Measurements from ENCODE around the gene MYO1B. TPM values are rescaled to one million over a fixed set of nuclear protein-coding genes. Genes with fewer than 3 reads are reported as not detected.

The MYO1B gene
- total and polyA plus RNA-seq, 10 of the 15 experiments (the other 5 are each of a cell fraction or from before 2014, with no cell fraction given), result 0.10 to 4.2 (median 1.6) TPM

DNA sequence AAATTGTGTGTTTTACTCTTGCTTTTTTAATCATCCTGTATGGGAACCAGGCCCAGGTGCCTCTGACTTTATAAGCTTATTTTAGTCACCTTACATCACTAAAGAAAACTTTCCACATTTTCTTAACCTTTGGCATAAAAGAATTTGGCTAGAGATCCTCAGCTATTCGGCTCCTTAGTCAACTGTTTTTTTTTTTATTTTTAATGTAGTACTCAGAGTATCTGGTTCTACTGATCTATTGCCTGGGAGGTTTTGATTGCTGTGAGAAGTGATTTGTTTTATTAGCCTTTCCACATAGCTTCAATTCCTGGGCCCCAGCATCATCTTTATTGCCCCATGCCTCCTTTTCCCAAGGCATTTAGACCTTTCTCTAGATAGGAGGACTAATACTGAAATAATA, 121.0 kb downstream of the MYO1B start:
- H4K20me1 ChIP-seq (ENCODE audit: control insufficient read depth, insufficient read depth), result no peaks in the 10 kb centered on the region
- no peaks in the 10 kb centered on the region for H3K79me2 ChIP-seq (ENCODE audit: control insufficient read depth, insufficient read depth, low read length)
- no peaks in the 10 kb centered on the region for H3K9me3 ChIP-seq (replicated peaks; ENCODE audit: control insufficient read depth, insufficient read depth, low read length)
- in situ Hi-C loops (cut with MboI) (no loop called here), intact Hi-C loops (cut with micrococcal nuclease; ENCODE audit: unreplicated experiment) (loop anchor here (5.0 kb wide), 1 partner anchor 199 kb away; no protein-coding TSS in a partner anchor)
- no TSS peak for BruUV-seq (replicated peaks)
- 0% methylated on average over 1 of the region's 1 CpG for WGBS (ENCODE audit: insufficient coverage, insufficient replicate concordance, low lambda C conversion rate, missing lambda C conversion rate)
- ChIA-PET SMC1A (ENCODE audit: uncharacterized antibody, unreplicated experiment) (no interaction called here), RAD21 (ENCODE audit: unreplicated experiment) (no interaction called here), POLR2A (no interaction called here), CTCF (interaction anchor here (0.8 kb wide), 1 partner anchor 16 kb away, joined by 3 read pairs; no protein-coding TSS in a partner anchor)
- FAIRE-seq, result no peak
- no peak for TF ChIP-seq NFYA (IDR thresholded peaks at IDR 0.05; ENCODE audit: borderline replicate concordance, low read depth, low read length)
- TF ChIP-seq, protein P1, sequence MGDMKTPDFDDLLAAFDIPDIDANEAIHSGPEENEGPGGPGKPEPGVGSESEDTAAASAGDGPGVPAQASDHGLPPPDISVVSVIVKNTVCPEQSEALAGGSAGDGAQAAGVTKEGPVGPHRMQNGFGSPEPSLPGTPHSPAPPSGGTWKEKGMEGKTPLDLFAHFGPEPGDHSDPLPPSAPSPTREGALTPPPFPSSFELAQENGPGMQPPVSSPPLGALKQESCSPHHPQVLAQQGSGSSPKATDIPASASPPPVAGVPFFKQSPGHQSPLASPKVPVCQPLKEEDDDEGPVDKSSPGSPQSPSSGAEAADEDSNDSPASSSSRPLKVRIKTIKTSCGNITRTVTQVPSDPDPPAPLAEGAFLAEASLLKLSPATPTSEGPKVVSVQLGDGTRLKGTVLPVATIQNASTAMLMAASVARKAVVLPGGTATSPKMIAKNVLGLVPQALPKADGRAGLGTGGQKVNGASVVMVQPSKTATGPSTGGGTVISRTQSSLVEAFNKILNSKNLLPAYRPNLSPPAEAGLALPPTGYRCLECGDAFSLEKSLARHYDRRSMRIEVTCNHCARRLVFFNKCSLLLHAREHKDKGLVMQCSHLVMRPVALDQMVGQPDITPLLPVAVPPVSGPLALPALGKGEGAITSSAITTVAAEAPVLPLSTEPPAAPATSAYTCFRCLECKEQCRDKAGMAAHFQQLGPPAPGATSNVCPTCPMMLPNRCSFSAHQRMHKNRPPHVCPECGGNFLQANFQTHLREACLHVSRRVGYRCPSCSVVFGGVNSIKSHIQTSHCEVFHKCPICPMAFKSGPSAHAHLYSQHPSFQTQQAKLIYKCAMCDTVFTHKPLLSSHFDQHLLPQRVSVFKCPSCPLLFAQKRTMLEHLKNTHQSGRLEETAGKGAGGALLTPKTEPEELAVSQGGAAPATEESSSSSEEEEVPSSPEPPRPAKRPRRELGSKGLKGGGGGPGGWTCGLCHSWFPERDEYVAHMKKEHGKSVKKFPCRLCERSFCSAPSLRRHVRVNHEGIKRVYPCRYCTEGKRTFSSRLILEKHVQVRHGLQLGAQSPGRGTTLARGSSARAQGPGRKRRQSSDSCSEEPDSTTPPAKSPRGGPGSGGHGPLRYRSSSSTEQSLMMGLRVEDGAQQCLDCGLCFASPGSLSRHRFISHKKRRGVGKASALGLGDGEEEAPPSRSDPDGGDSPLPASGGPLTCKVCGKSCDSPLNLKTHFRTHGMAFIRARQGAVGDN (IDR thresholded peaks at IDR 0.05), result no peak
- TF ChIP-seq STAT1 (conservative IDR thresholded peaks at IDR 0.05), result no peak
- TF ChIP-seq RCOR1 (conservative IDR thresholded peaks at IDR 0.05; ENCODE audit: low read depth, low read length), result no peak
- no peak for TF ChIP-seq EGR1 (IDR thresholded peaks at IDR 0.05; ENCODE audit: borderline replicate concordance in 1 of 2, low read depth in 2 of 2, low read length in 2 of 2)
- TF ChIP-seq NR2C2 (IDR thresholded peaks at IDR 0.05; ENCODE audit: borderline replicate concordance, control insufficient read depth, insufficient read length, low read depth), result no peak
- TF ChIP-seq NFIC (IDR thresholded peaks at IDR 0.05; ENCODE audit: low read depth, low read length), result no peak
- no peak for TF ChIP-seq CHD2 (IDR thresholded peaks at IDR 0.05; ENCODE audit: borderline replicate concordance, low read depth, low read length)
- TF ChIP-seq, protein P2, sequence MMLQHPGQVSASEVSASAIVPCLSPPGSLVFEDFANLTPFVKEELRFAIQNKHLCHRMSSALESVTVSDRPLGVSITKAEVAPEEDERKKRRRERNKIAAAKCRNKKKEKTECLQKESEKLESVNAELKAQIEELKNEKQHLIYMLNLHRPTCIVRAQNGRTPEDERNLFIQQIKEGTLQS (IDR thresholded peaks at IDR 0.05; ENCODE audit: borderline replicate concordance, extremely low read depth, low read depth, low read length), result no peak
- TF ChIP-seq POLR2AphosphoS5 (IDR thresholded peaks at IDR 0.05; ENCODE audit: low read length), result no peak
- no peak for TF ChIP-seq CHD4 (IDR thresholded peaks at IDR 0.05)
- TF ChIP-seq SRF (IDR thresholded peaks at IDR 0.05; ENCODE audit: low read depth in 2 of 2, low read length in 2 of 2), result no peak
- TF ChIP-seq POLR2A (IDR thresholded peaks at IDR 0.05; ENCODE audit: low read depth, low read length), result no peak
- TF ChIP-seq HCFC1 (IDR thresholded peaks at IDR 0.05; ENCODE audit: low read length), result no peak
- ATAC-seq, result no peak
- H3K36me3 ChIP-seq (ENCODE audit: control insufficient read depth in 2 of 2, insufficient read depth in 2 of 2, low read length in 1 of 2), result no peaks in the 10 kb centered on the region
- H3K27me3 ChIP-seq (replicated peaks in 1 of 2; ENCODE audit: control insufficient read depth in 2 of 2, insufficient read depth in 2 of 2, low read length in 1 of 2), result no peaks in the 10 kb centered on the region
- H3K9ac ChIP-seq (ENCODE audit: control insufficient read depth, insufficient read depth, low read length), result no peak overlapping the region
- H3K4me2 ChIP-seq (ENCODE audit: control insufficient read depth, insufficient read depth), result no peak overlapping the region
- no peak overlapping the region for H3K4me3 ChIP-seq
- no peak overlapping the region for H3K27ac ChIP-seq (ENCODE audit: control insufficient read depth, insufficient read depth)
- no peaks in the 10 kb centered on the region for H3K4me1 ChIP-seq (ENCODE audit: control insufficient read depth, insufficient read depth, low read length)
- no peak for DNase-seq (ENCODE audit: low read depth, low spot score)
- H2AFZ ChIP-seq (ENCODE audit: control insufficient read depth, low read depth, low read length), result no peak overlapping the region

All from GM12878 (cell line).